Measurements from ENCODE around the gene KCND2.
A peak's percentile ranks its signal among the peaks of the same experiment; 100 is the strongest.

The KCND2 gene

GRCh38 chr7:120464104-120464503 lies 191.1 kb downstream of the KCND2 start:
- DNase-seq (ENCODE audit: insufficient read length): no peak
- no peak for FAIRE-seq
- no peak for TF ChIP-seq POLR2AphosphoS5 (IDR thresholded peaks at IDR 0.05; ENCODE audit: low read depth, low read length)
- no peak for TF ChIP-seq TAF1 (IDR thresholded peaks at IDR 0.05; ENCODE audit: borderline replicate concordance, low read depth, low read length)
- TF ChIP-seq POLR2A (IDR thresholded peaks at IDR 0.05; ENCODE audit: low read depth, low read length): no peak

- no peak for DNase-seq (ENCODE audit: insufficient read length)
- TF ChIP-seq POLR2A (IDR thresholded peaks at IDR 0.05; ENCODE audit: low read depth, low read length): no peak
- no peak for TF ChIP-seq POLR2AphosphoS5 (IDR thresholded peaks at IDR 0.05; ENCODE audit: low read depth, low read length)
- TF ChIP-seq TAF1 (IDR thresholded peaks at IDR 0.05; ENCODE audit: borderline replicate concordance, low read depth, low read length): no peak
- no peak for FAIRE-seq
These were observed 194.7 kb downstream of the KCND2 start for GRCh38 chr7:120467676-120468075.

- TF ChIP-seq POLR2AphosphoS5 (IDR thresholded peaks at IDR 0.05; ENCODE audit: low read depth, low read length) (no peak), TAF1 (IDR thresholded peaks at IDR 0.05; ENCODE audit: borderline replicate concordance, low read depth, low read length) (no peak), POLR2A (IDR thresholded peaks at IDR 0.05; ENCODE audit: low read depth, low read length) (no peak)
- FAIRE-seq (no peak), DNase-seq (ENCODE audit: insufficient read length) (no peak)
These were observed 195.6 kb downstream of the KCND2 start for GRCh38 chr7:120468611-120469010.

GRCh38 chr7:120472892-120473291 lies 199.9 kb downstream of the KCND2 start:
- FAIRE-seq: peak; percentile 84
- DNase-seq (ENCODE audit: insufficient read length): no peak
- no peak for TF ChIP-seq POLR2A (IDR thresholded peaks at IDR 0.05; ENCODE audit: low read depth, low read length)
- no peak for TF ChIP-seq POLR2AphosphoS5 (IDR thresholded peaks at IDR 0.05; ENCODE audit: low read depth, low read length)
- TF ChIP-seq TAF1 (IDR thresholded peaks at IDR 0.05; ENCODE audit: borderline replicate concordance, low read depth, low read length): no peak

GRCh38 chr7:120473352-120473751 lies 200.4 kb downstream of the KCND2 start:
- FAIRE-seq: no peak
- TF ChIP-seq POLR2A (IDR thresholded peaks at IDR 0.05; ENCODE audit: low read depth, low read length) (no peak), TAF1 (IDR thresholded peaks at IDR 0.05; ENCODE audit: borderline replicate concordance, low read depth, low read length) (no peak)

GRCh38 chr7:120475994-120476393 lies 203.0 kb downstream of the KCND2 start:
- FAIRE-seq: peak; percentile 82

More at GRCh38 chr7:120473352-120473751, 200.4 kb downstream of the KCND2 start:
- no peak for DNase-seq (ENCODE audit: insufficient read length)

GRCh38 chr7:120480472-120480871 lies 207.5 kb downstream of the KCND2 start:
- TF ChIP-seq POLR2A (IDR thresholded peaks at IDR 0.05; ENCODE audit: low read depth, low read length) (no peak), TAF1 (IDR thresholded peaks at IDR 0.05; ENCODE audit: borderline replicate concordance, low read depth, low read length) (no peak), POLR2AphosphoS5 (IDR thresholded peaks at IDR 0.05; ENCODE audit: low read depth, low read length) (no peak)
- FAIRE-seq: no peak
- DNase-seq (ENCODE audit: insufficient read length): no peak

More at GRCh38 chr7:120475994-120476393, 203.0 kb downstream of the KCND2 start:
- TF ChIP-seq POLR2AphosphoS5 (IDR thresholded peaks at IDR 0.05; ENCODE audit: low read depth, low read length): no peak
- no peak for TF ChIP-seq TAF1 (IDR thresholded peaks at IDR 0.05; ENCODE audit: borderline replicate concordance, low read depth, low read length)
- TF ChIP-seq POLR2A (IDR thresholded peaks at IDR 0.05; ENCODE audit: low read depth, low read length): no peak
- DNase-seq (ENCODE audit: insufficient read length): no peak

GRCh38 chr7:120480930-120481329 lies 208.0 kb downstream of the KCND2 start:
- TF ChIP-seq POLR2AphosphoS5 (IDR thresholded peaks at IDR 0.05; ENCODE audit: low read depth, low read length): no peak
- TF ChIP-seq POLR2A (IDR thresholded peaks at IDR 0.05; ENCODE audit: low read depth, low read length): no peak
- no peak for TF ChIP-seq TAF1 (IDR thresholded peaks at IDR 0.05; ENCODE audit: borderline replicate concordance, low read depth, low read length)
- peak; percentile 27 for FAIRE-seq
- DNase-seq (ENCODE audit: insufficient read length): no peak

- no peak for TF ChIP-seq POLR2AphosphoS5 (IDR thresholded peaks at IDR 0.05; ENCODE audit: low read depth, low read length)
- no peak for TF ChIP-seq TAF1 (IDR thresholded peaks at IDR 0.05; ENCODE audit: borderline replicate concordance, low read depth, low read length)
- TF ChIP-seq POLR2A (IDR thresholded peaks at IDR 0.05; ENCODE audit: low read depth, low read length): no peak
- FAIRE-seq (peak; percentile 5), DNase-seq (ENCODE audit: insufficient read length) (no peak)
These were observed 213.2 kb downstream of the KCND2 start for GRCh38 chr7:120486164-120486563.

- peak; percentile 27 for FAIRE-seq
- TF ChIP-seq POLR2A (IDR thresholded peaks at IDR 0.05; ENCODE audit: low read depth, low read length) (no peak), POLR2AphosphoS5 (IDR thresholded peaks at IDR 0.05; ENCODE audit: low read depth, low read length) (no peak), TAF1 (IDR thresholded peaks at IDR 0.05; ENCODE audit: borderline replicate concordance, low read depth, low read length) (no peak)
- DNase-seq (ENCODE audit: insufficient read length): no peak
These were observed 229.2 kb downstream of the KCND2 start for GRCh38 chr7:120502132-120502531.

- TF ChIP-seq POLR2AphosphoS5 (IDR thresholded peaks at IDR 0.05; ENCODE audit: low read depth, low read length): no peak
- no peak for DNase-seq (ENCODE audit: insufficient read length)
- FAIRE-seq: peak; percentile 50
These were observed 229.8 kb downstream of the KCND2 start for GRCh38 chr7:120502825-120503224.

- DNase-seq (ENCODE audit: insufficient read length): no peak
- FAIRE-seq: no peak
- TF ChIP-seq POLR2AphosphoS5 (IDR thresholded peaks at IDR 0.05; ENCODE audit: low read depth, low read length) (no peak), POLR2A (IDR thresholded peaks at IDR 0.05; ENCODE audit: low read depth, low read length) (no peak), TAF1 (IDR thresholded peaks at IDR 0.05; ENCODE audit: borderline replicate concordance, low read depth, low read length) (no peak)
These were observed 231.4 kb downstream of the KCND2 start for GRCh38 chr7:120504386-120504785.

GRCh38 chr7:120505770-120506169 lies 232.8 kb downstream of the KCND2 start:
- TF ChIP-seq POLR2AphosphoS5 (IDR thresholded peaks at IDR 0.05; ENCODE audit: low read depth, low read length) (no peak), TAF1 (IDR thresholded peaks at IDR 0.05; ENCODE audit: borderline replicate concordance, low read depth, low read length) (no peak), POLR2A (IDR thresholded peaks at IDR 0.05; ENCODE audit: low read depth, low read length) (no peak)
- DNase-seq (ENCODE audit: insufficient read length) (no peak), FAIRE-seq (no peak)
